IMR-90 (cell line): Measurements from ENCODE around the gene MYBPH. TPM values are rescaled to one million over a fixed set of nuclear protein-coding genes. Genes with fewer than 3 reads are reported as not detected.

Experiments
- ATAC-seq: fragments of 200-7000 bp; cut with Tn5 transposase; 2 replicates; pipeline ENCODE4 v1.9.1; 2020; ENCODE audit warnings: low read depth, mild to moderate bottlenecking, moderate library complexity
- BruUV-seq: library from RNA; stranded (reverse); fragments of 400-500 nt; replicated peaks from 2 replicates; lab custom pipeline; 2021; lab: Mats Ljungman, UMichigan
- CTCF ChIA-PET: fragments of 300-600 bp; formaldehyde crosslinking; extraction: SDS; loops from one replicate; lab custom pipeline; 2021; ENCODE audit warnings: antibody characterized with exemption; lab: Yijun Ruan, JAX
- POLR2A ChIA-PET: fragments of 300-600 bp; sonication (Branson Sonifier 250); formaldehyde crosslinking; loops from one replicate; lab custom pipeline; 2022; ENCODE audit warnings: antibody characterized with exemption; ENCODE audit not compliant: unreplicated experiment; lab: Charles Lee
- DNase-seq: peaks from one replicate; pipeline ENCODE4 v3.0.0; 2013
- H2AFZ ChIP-seq: replicated peaks from 2 replicates; pipeline ENCODE3; 2013; ENCODE audit warnings: low read length, mild to moderate bottlenecking; ENCODE audit not compliant: poor library complexity
- H2AK5ac ChIP-seq: 2 replicates; pipeline ENCODE4 v1.6.1; 2013; ENCODE audit warnings: low read depth, low read length, inconsistent platforms
- H2AK9ac ChIP-seq: replicated peaks from 2 replicates; pipeline ENCODE3; 2013; ENCODE audit warnings: mild to moderate bottlenecking, low read depth, low read length, moderate library complexity; ENCODE audit not compliant: poor library complexity
- H2BK120ac ChIP-seq: 2 replicates; pipeline ENCODE4 v1.6.1; 2013; ENCODE audit warnings: low read depth, low read length, inconsistent platforms
- H2BK15ac ChIP-seq: 3 replicates; pipeline ENCODE4 v1.6.1; 2013; ENCODE audit warnings: low read depth, low read length, inconsistent platforms
- H2BK20ac ChIP-seq: 2 replicates; pipeline ENCODE4 v1.6.1; 2013; ENCODE audit warnings: low read depth, mild to moderate bottlenecking, inconsistent platforms, low read length, moderate library complexity
- H2BK5ac ChIP-seq: 2 replicates; pipeline ENCODE4 v1.6.1; 2013; ENCODE audit warnings: mild to moderate bottlenecking, low read depth, low read length, inconsistent platforms; ENCODE audit not compliant: poor library complexity, severe bottlenecking
- H3K14ac ChIP-seq: replicated peaks from 2 replicates; pipeline ENCODE4 v1.6.1; 2013; ENCODE audit warnings: low read depth, low read length, inconsistent platforms
- H3K18ac ChIP-seq: 2 replicates; pipeline ENCODE4 v1.6.1; 2013; ENCODE audit warnings: low read depth, low read length, control low read depth
- H3K23ac ChIP-seq: 2 replicates; pipeline ENCODE4 v1.6.1; 2013; ENCODE audit warnings: low read depth, low read length, inconsistent platforms
- H3K27ac ChIP-seq: 2 replicates; pipeline ENCODE4 v1.5.1; 2013; ENCODE audit warnings: mild to moderate bottlenecking, control low read depth, low read length; ENCODE audit not compliant: insufficient read depth
- H3K27me3 ChIP-seq: 2 replicates; pipeline ENCODE4 v1.6.1; 2013; ENCODE audit warnings: low read length; ENCODE audit not compliant: control insufficient read depth, insufficient read depth
- H3K36me3 ChIP-seq: 2 replicates; pipeline ENCODE4 v1.6.1; 2013; ENCODE audit warnings: low read length, mixed read lengths; ENCODE audit not compliant: control insufficient read depth, insufficient read depth
- H3K4ac ChIP-seq: 2 replicates; pipeline ENCODE4 v1.6.1; 2013; ENCODE audit warnings: low read depth, low read length, inconsistent platforms
- H3K4me1 ChIP-seq: 2 replicates; pipeline ENCODE4 v1.6.1; 2013; ENCODE audit warnings: low read length, mixed read lengths; ENCODE audit not compliant: control insufficient read depth, insufficient read depth
- H3K4me2 ChIP-seq: 2 replicates; pipeline ENCODE4 v1.6.1; 2013; ENCODE audit warnings: low read depth, mild to moderate bottlenecking, control low read depth, low read length, moderate library complexity
- H3K4me3 ChIP-seq: 2 replicates; pipeline ENCODE4 v1.5.1; 2013; ENCODE audit warnings: low read depth, mild to moderate bottlenecking, control low read depth, low read length, moderate library complexity; ENCODE audit not compliant: insufficient read depth
- H3K56ac ChIP-seq: 2 replicates; pipeline ENCODE4 v1.6.1; 2013; ENCODE audit warnings: low read length, inconsistent platforms; ENCODE audit not compliant: insufficient read depth; ENCODE audit errors: extremely low read depth
- H3K79me1 ChIP-seq, 2 experiments: 2 replicates each; pipeline ENCODE4 v1.6.1; 2013; ENCODE audit warnings: low read length in 2 of 2, inconsistent platforms in 1 of 2, low read depth in 1 of 2
- H3K9ac ChIP-seq: 2 replicates; pipeline ENCODE4 v1.6.1; 2013; ENCODE audit warnings: low read depth, low read length, control low read depth
- H3K9me1 ChIP-seq: 2 replicates; pipeline ENCODE4 v1.6.1; 2013; ENCODE audit warnings: low read length, inconsistent platforms; ENCODE audit not compliant: insufficient read depth
- H3K9me3 ChIP-seq: 2 replicates; pipeline ENCODE4 v1.6.1; 2013; ENCODE audit warnings: low read length; ENCODE audit not compliant: control insufficient read depth, insufficient read depth
- H4K20me1 ChIP-seq: 2 replicates; pipeline ENCODE4 v1.6.1; 2013; ENCODE audit warnings: low read length, inconsistent platforms; ENCODE audit not compliant: insufficient read depth
- H4K5ac ChIP-seq: 2 replicates; pipeline ENCODE4 v1.6.1; 2013; ENCODE audit warnings: mild to moderate bottlenecking, low read depth, low read length, control low read depth
- H4K8ac ChIP-seq, 2 experiments: 2 replicates each; pipeline ENCODE4 v1.6.1; 2013; ENCODE audit warnings: low read depth in 2 of 2, low read length in 2 of 2, control low read depth in 1 of 2, inconsistent platforms in 1 of 2
- H4K91ac ChIP-seq: 2 replicates; pipeline ENCODE4 v1.6.1; 2013; ENCODE audit warnings: low read depth, low read length, inconsistent platforms; ENCODE audit not compliant: insufficient read depth
- FOS ChIP-seq: fragments of 150-350 bp; IDR thresholded peaks from 2 replicates; pipeline ENCODE4 v1.6.1; 2016; ENCODE audit warnings: low read depth, low read length
- MAZ ChIP-seq: IDR thresholded peaks from 2 replicates; pipeline ENCODE4 v1.6.1; 2012; ENCODE audit warnings: low read depth, mild to moderate bottlenecking, low read length, improper control_type of control experiment, moderate library complexity, borderline replicate concordance
- WGBS, 2 experiments: methylation state at CpG; one replicate each; pipeline versions ENCODE4 v1.1.5 to v1.1.7; 2013; ENCODE audit warnings: missing lambda C conversion rate in 2 of 2; ENCODE audit not compliant: insufficient read length in 1 of 2; ENCODE audit errors: extremely low coverage in 2 of 2; 5-methylcytosine and 5-hydroxymethylcytosine counted together
- dilution Hi-C: fragments of 300-500 bp; cut with HindIII; formaldehyde crosslinking; loops from one replicate; pipeline ENCODE4 v1.14.3; 2018; ENCODE audit warnings: low sequenced_read_pairs; ENCODE audit not compliant: unreplicated experiment
- in situ Hi-C: fragments of 300-500 bp; cut with MboI; formaldehyde crosslinking; loops from 3 replicates; pipeline ENCODE4 v1.14.3; 2019; ENCODE audit warnings: low sequenced_read_pairs, inconsistent platforms, mixed read lengths
- intact Hi-C: fragments of 100-400 bp; cut with micrococcal nuclease; formaldehyde crosslinking; loops from 2 replicates; pipeline ENCODE4 v1.10.0; 2022
- polyA plus RNA-seq, 3 experiments: library from polyadenylated mRNA; depleted of rRNA; stranded (reverse); fragments of >200 nt; gene quantifications; 2 replicates each; pipeline ENCODE4 v1.2.3, GENCODE V29; 2012; ENCODE audit warnings: low replicate concordance in 1 of 3
- total RNA-seq: library from RNA; depleted of rRNA; stranded (reverse); fragments of >200 nt; gene quantifications from 2 replicates; pipeline ENCODE4 v1.2.3, GENCODE V29; 2012

The MYBPH gene
- total and polyA plus RNA-seq, 2 of the 4 experiments (the other 2 are of a cell fraction) = not detected

GRCh38 chr1:203199481-203199815, 23.8 kb upstream of the MYBPH start:
- Histone ChIP-seq H3K27me3 (no peaks in the 10 kb centered on the region), H3K9ac (peak overlapping the region; percentile 1; the same call in 1 of the 2 replicates), H4K5ac (peak overlapping the region; percentile 82), H3K9me1 (peaks cover 17% of the 10 kb centered on the region), H2AK9ac (peak overlapping the region; percentile 44), H3K4me1 (peaks cover 49% of the 10 kb centered on the region), H2BK20ac (peak overlapping the region; percentile 60), H3K36me3 (no peaks in the 10 kb centered on the region), H3K18ac (peak overlapping the region; percentile 88), H2BK120ac (peak overlapping the region; percentile 90), H4K20me1 (no peaks in the 10 kb centered on the region), H3K23ac (0 out of 2 replicates have a peak overlapping the region, but pooled peaks have one; percentile 48), H4K8ac (peak overlapping the region; percentile 13 to 43), H3K4me2 (0 out of 2 replicates have a peak overlapping the region, but pooled peaks have one; percentile 3), H3K27ac (peak overlapping the region; percentile 83), H2AFZ (peak overlapping the region; percentile 9), H4K91ac (peak overlapping the region; percentile 82; the same call in 1 of the 2 replicates), H2AK5ac (peak overlapping the region; percentile 97), H3K14ac (peak overlapping the region; percentile 77), H3K79me1 (no peaks in the 10 kb centered on the region), H3K4me3 (no peak overlapping the region), H2BK5ac (peak overlapping the region; percentile 90), H3K4ac (peak overlapping the region; percentile 83), H3K56ac (no peak overlapping the region; the same call in 1 of the 2 replicates), H3K9me3 (no peaks in the 10 kb centered on the region), H2BK15ac (peak overlapping the region; percentile 41; the same call in 2 of the 3 replicates)
- no TSS peak for BruUV-seq
- in situ Hi-C loops (no loop called here), dilution Hi-C loops (no loop called here), intact Hi-C loops (no loop called here)
- TF ChIP-seq FOS (no peak), MAZ (no peak)
- DNase-seq (no peak), ATAC-seq (no peak)
- ChIA-PET POLR2A (no interaction called here), CTCF (interaction anchor here (1.0 to 1.1 kb wide), 2 partner anchors 17 kb away, joined by 3 to 4 read pairs; no protein-coding TSS in a partner anchor)
- WGBS, 2 experiments = 100% methylated on average over 1 of the region's 6 CpGs; no CpG with 5 or more reads in 1 of the 2 experiments
